GM12878 (cell line): Measurements from ENCODE around the gene PLEKHA7. TPM values are rescaled to one million over a fixed set of nuclear protein-coding genes. Genes with fewer than 3 reads are reported as not detected.

ENCODE experiments used
- ATAC-seq: fragments of 200-7000 bp; cut with Tn5 transposase; 3 replicates; pipeline ENCODE4 v1.9.1; 2020; ENCODE audit warnings: mild to moderate bottlenecking, moderate library complexity
- BruUV-seq: library from RNA; stranded (reverse); fragments of 400-500 nt; replicated peaks from 2 replicates; lab custom pipeline; 2021; lab: Mats Ljungman, UMichigan
- CTCF ChIA-PET: fragments of 300-600 bp; sonication (Branson Sonifier 250); formaldehyde crosslinking; extraction: SDS; loops from one replicate; lab custom pipeline; 2021; ENCODE audit warnings: inconsistent platforms; lab: Yijun Ruan, JAX
- POLR2A ChIA-PET: fragments of 350-600 bp; formaldehyde crosslinking; extraction: SDS; loops from one replicate; lab custom pipeline; 2021; ENCODE audit warnings: inconsistent platforms; lab: Charles Lee
- RAD21 ChIA-PET: fragments of 300-600 bp; sonication (Branson Sonifier 250); formaldehyde crosslinking; loops from one replicate; lab custom pipeline; 2023; ENCODE audit warnings: antibody characterized with exemption; ENCODE audit not compliant: unreplicated experiment; lab: Charles Lee
- SMC1A ChIA-PET: fragments of 300-600 bp; sonication (Branson Sonifier 250); formaldehyde crosslinking; loops from one replicate; lab custom pipeline; 2023; ENCODE audit not compliant: unreplicated experiment, uncharacterized antibody; lab: Charles Lee
- DNase-seq: peaks from one replicate; pipeline ENCODE4 v3.0.0-alpha.2; 2011; ENCODE audit warnings: low read depth, low spot score
- FAIRE-seq: peaks from 3 replicates; lab custom pipeline; 2011; peaks lifted over from hg19 to GRCh38; lab: Jason Lieb, UNC
- H2AFZ ChIP-seq: 2 replicates; pipeline ENCODE4 v1.6.0; 2011; ENCODE audit warnings: low read depth, low read length, control low read depth; ENCODE audit not compliant: control insufficient read depth
- H3K27ac ChIP-seq: 2 replicates; pipeline ENCODE4 v1.5.1; 2011; ENCODE audit warnings: control low read depth; ENCODE audit not compliant: control insufficient read depth, insufficient read depth
- H3K27me3 ChIP-seq, 2 experiments: replicated peaks in 1 of 2; 2 replicates each; pipeline versions ENCODE4 v1.6.0 to v1.6.1; 2011; ENCODE audit warnings: low read length in 1 of 2; ENCODE audit not compliant: control insufficient read depth in 2 of 2, insufficient read depth in 2 of 2
- H3K36me3 ChIP-seq, 2 experiments: 2 replicates each; pipeline ENCODE4 v1.5.1; 2011; ENCODE audit warnings: low read length in 1 of 2; ENCODE audit not compliant: control insufficient read depth in 2 of 2, insufficient read depth in 2 of 2
- H3K4me1 ChIP-seq: 2 replicates; pipeline ENCODE4 v1.6.1; 2011; ENCODE audit warnings: mild to moderate bottlenecking, low read length, moderate library complexity, mixed read lengths; ENCODE audit not compliant: control insufficient read depth, insufficient read depth
- H3K4me2 ChIP-seq: 2 replicates; pipeline ENCODE4 v1.6.0; 2011; ENCODE audit warnings: control low read depth; ENCODE audit not compliant: control insufficient read depth, insufficient read depth
- H3K4me3 ChIP-seq: fragments of 200-600 bp; sonication (generic); 2 replicates; pipeline ENCODE4 v1.5.1; 2016
- H3K79me2 ChIP-seq: 2 replicates; pipeline ENCODE4 v1.6.0; 2011; ENCODE audit warnings: low read length; ENCODE audit not compliant: control insufficient read depth, insufficient read depth
- H3K9ac ChIP-seq: 2 replicates; pipeline ENCODE4 v1.8.0; 2011; ENCODE audit warnings: low read length, control low read depth, mixed read lengths; ENCODE audit not compliant: control insufficient read depth, insufficient read depth
- H3K9me3 ChIP-seq: replicated peaks from 3 replicates; pipeline ENCODE4 v1.5.1; 2011; ENCODE audit warnings: mild to moderate bottlenecking, low read length; ENCODE audit not compliant: control insufficient read depth, insufficient read depth
- H4K20me1 ChIP-seq: 2 replicates; pipeline ENCODE4 v1.6.0; 2011; ENCODE audit not compliant: control insufficient read depth, insufficient read depth
- ASH2L ChIP-seq: fragments of 300-600, 200-600 bp; sonication (generic); IDR thresholded peaks from 2 replicates; pipeline ENCODE4 v1.6.1; 2017; ENCODE audit warnings: low read depth, mild to moderate bottlenecking, borderline replicate concordance
- EGR1 ChIP-seq, 2 experiments: IDR thresholded peaks; 1 replicate in 1 of 2; 2 replicates in 1 of 2; pipeline ENCODE4 v1.6.1; 2011 to 2012; ENCODE audit warnings: low read depth in 2 of 2, low read length in 2 of 2, borderline replicate concordance in 1 of 2, mild to moderate bottlenecking in 1 of 2, moderate library complexity in 1 of 2
- ETV6 ChIP-seq, 2 experiments: fragments of 450-650 bp in 1 of 2; IDR thresholded peaks in 1 of 2; conservative IDR thresholded peaks in 1 of 2; 2 replicates each; pipeline ENCODE4 v1.6.1; 2014; ENCODE audit warnings: antibody characterized with exemption in 1 of 2, borderline replicate concordance in 1 of 2, low read depth in 1 of 2, mild to moderate bottlenecking in 1 of 2, moderate library complexity in 1 of 2
- IKZF1 ChIP-seq: fragments of 450-650 bp; conservative IDR thresholded peaks from 2 replicates; pipeline ENCODE4 v1.6.1; 2017; ENCODE audit warnings: antibody characterized with exemption, mild to moderate bottlenecking
- PAX5 ChIP-seq: IDR thresholded peaks from 2 replicates; pipeline ENCODE4 v1.6.1; 2011; ENCODE audit warnings: low read depth, low read length, borderline replicate concordance
- RAD51 ChIP-seq: fragments of 450-650 bp; IDR thresholded peaks from 2 replicates; pipeline ENCODE4 v1.6.1; 2016; ENCODE audit warnings: moderate library complexity, mild to moderate bottlenecking, inconsistent platforms
- RFX5 ChIP-seq: IDR thresholded peaks from 2 replicates; pipeline ENCODE4 v1.6.1; 2011; ENCODE audit warnings: low read depth, low read length, improper control_type of control experiment
- SIX5 ChIP-seq: IDR thresholded peaks from 2 replicates; pipeline ENCODE4 v1.6.1; 2011; ENCODE audit warnings: mild to moderate bottlenecking, low read depth, low read length, moderate library complexity; ENCODE audit not compliant: severe bottlenecking
- YY1 ChIP-seq: IDR thresholded peaks from 2 replicates; pipeline ENCODE4 v1.6.1; 2011; ENCODE audit warnings: low read depth, mild to moderate bottlenecking, low read length
- ZBED1 ChIP-seq: IDR thresholded peaks from 2 replicates; pipeline ENCODE4 v1.6.1; 2016; ENCODE audit warnings: borderline replicate concordance
- ZBTB33 ChIP-seq: fragments of 450-650 bp; IDR thresholded peaks from 2 replicates; pipeline ENCODE4 v1.6.1; 2017; ENCODE audit warnings: mild to moderate bottlenecking
- WGBS: methylation state at CpG from one replicate; pipeline ENCODE4 v1.1.6; 2016; ENCODE audit warnings: low lambda C conversion rate; ENCODE audit not compliant: insufficient replicate concordance, insufficient coverage; ENCODE audit errors: missing lambda C conversion rate; 5-methylcytosine and 5-hydroxymethylcytosine counted together
- in situ Hi-C: fragments of 300-500 bp; cut with MboI; formaldehyde crosslinking; loops from 9 replicates; pipeline ENCODE4 v1.14.3; 2018; ENCODE audit warnings: mixed read lengths
- intact Hi-C: fragments of 100-400 bp; cut with micrococcal nuclease; formaldehyde crosslinking; loops from one replicate; pipeline ENCODE4 v1.14.2; 2022; ENCODE audit not compliant: unreplicated experiment
- polyA plus RNA-seq, 11 experiments: library from polyadenylated mRNA; depleted of rRNA in 4 of 11; unstranded in 6 of 11; stranded (reverse) in 5 of 11; fragments of >200 nt; fragmentation: Nextera tagmentation in 4 of 11; fragmentation: Illumina TruSeq in 1 of 11; extraction: Ambion mirVana in 4 of 11; extraction: Trizol in 1 of 11; gene quantifications; 1 replicate in 1 of 11; 2 replicates in 10 of 11; pipeline versions ENCODE4 v1.2.1 to v1.2.3, GENCODE V29; 2011 to 2016; ENCODE audit warnings: inconsistent platforms in 2 of 11, missing spikeins in 2 of 11, low read depth in 1 of 11
- total RNA-seq, 4 experiments: library from RNA; depleted of rRNA in 3 of 4; stranded (reverse); fragments of >200 nt in 3 of 4; fragmentation: Illumina TruSeq in 1 of 4; extraction: Trizol in 1 of 4; gene quantifications; 2 replicates each; pipeline versions ENCODE4 v1.2.1 to v1.2.3, GENCODE V29; 2013 to 2021
- TF ChIP-seq, protein P1 (sequence below): fragments of 450-650 bp; IDR thresholded peaks from 2 replicates; pipeline ENCODE4 v1.6.1; 2014; ENCODE audit warnings: mild to moderate bottlenecking

The PLEKHA7 gene
- total and polyA plus RNA-seq, 10 of the 15 experiments (the other 5 are each of a cell fraction or from before 2014, with no cell fraction given) = 0.45 to 5.3 (median 2.1) TPM

DNA sequence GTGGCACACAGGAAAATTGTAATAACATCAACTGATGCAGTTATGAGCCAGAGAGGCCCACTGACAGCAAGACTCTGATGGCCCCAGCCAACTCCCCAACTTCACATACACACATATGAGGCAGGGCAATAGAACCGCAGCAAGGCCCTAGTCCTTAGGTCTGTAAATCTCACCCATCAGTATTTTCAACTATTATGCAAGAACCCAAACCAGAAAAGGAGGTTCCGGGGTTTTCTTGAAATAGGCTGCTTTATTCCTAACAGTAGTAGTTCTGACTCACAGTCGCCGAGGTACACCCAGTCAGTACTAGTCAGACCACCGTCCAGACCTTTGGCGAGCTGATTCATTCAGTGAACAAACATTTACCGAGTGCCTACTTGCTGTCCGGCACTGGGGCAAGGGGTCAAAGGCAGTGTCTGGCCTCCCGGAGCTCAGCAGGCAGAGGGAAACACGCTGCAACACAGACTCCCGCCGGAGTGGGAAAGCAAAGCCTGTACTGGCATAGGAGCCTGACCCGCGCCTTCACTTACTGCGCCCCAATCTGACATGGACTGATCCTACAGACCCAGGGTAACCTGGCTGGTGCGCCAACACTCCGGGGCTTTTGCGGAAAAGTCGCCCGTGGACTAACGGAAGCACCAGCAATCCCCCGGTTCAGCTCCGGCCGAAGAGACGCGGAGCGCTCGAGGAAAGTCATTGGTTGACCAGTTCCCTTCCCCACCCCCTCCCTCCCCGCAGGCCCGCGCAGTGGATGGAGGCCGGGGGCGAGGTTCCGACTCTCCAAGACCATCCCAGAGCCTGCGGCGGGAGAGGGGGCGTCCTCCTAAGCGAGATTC lies 1.3 kb downstream of the PLEKHA7 start (continued):
- TF ChIP-seq ZBTB33 = no peak
- TF ChIP-seq EGR1 (IDR thresholded peaks at IDR 0.05; ENCODE audit: borderline replicate concordance in 1 of 2, low read depth in 2 of 2, low read length in 2 of 2) = no peak
- TF ChIP-seq SIX5 = no peak
- TF ChIP-seq PAX5 = no peak
- no peak for TF ChIP-seq ASH2L
- TF ChIP-seq, protein P1, sequence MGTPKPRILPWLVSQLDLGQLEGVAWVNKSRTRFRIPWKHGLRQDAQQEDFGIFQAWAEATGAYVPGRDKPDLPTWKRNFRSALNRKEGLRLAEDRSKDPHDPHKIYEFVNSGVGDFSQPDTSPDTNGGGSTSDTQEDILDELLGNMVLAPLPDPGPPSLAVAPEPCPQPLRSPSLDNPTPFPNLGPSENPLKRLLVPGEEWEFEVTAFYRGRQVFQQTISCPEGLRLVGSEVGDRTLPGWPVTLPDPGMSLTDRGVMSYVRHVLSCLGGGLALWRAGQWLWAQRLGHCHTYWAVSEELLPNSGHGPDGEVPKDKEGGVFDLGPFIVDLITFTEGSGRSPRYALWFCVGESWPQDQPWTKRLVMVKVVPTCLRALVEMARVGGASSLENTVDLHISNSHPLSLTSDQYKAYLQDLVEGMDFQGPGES = no peak
- TF ChIP-seq ETV6 (conservative IDR thresholded peaks at IDR 0.05 in 1 of 2, IDR thresholded peaks at IDR 0.05 in 1 of 2; ENCODE audit: borderline replicate concordance in 1 of 2, low read depth in 1 of 2) = no peak
- TF ChIP-seq YY1 = no peak

DNA sequence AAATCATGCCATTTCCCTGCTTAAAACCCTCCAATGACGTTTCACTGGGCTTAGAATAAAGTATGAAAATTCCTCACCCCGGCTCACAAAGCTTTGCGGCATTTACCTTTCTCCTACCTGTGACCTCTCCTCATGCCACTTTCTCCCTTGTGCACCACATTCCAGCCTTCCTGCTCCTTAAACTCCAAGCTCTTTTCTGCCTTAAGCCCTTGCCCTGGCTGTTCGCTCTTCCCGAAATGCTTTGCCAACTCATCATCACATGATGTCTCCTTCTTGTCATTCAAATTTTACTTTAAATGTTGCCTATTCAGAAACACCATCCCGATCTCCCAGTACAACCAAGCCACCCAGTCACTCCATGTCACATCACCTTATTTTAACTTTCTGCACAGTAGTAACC lies 2.0 kb downstream of the PLEKHA7 start:
- H3K4me3 ChIP-seq = no peak overlapping the region
- intact Hi-C loops = no loop called here
- 78% methylated on average over 6 of the region's 6 CpGs for WGBS
- RAD21 ChIA-PET = no interaction called here
- no peak for TF ChIP-seq IKZF1
- no peak for TF ChIP-seq RAD51
- no peak for TF ChIP-seq ZBED1
- TF ChIP-seq RFX5 = no peak
- no TSS peak for BruUV-seq
- no peaks in the 10 kb centered on the region for H3K79me2 ChIP-seq
- H3K4me1 ChIP-seq = no peaks in the 10 kb centered on the region
- SMC1A ChIA-PET = no interaction called here
- DNase-seq (no peak), ATAC-seq (no peak), FAIRE-seq (no peak)
- H3K27me3 ChIP-seq = peaks cover 7 to 15% of the 10 kb centered on the region in 2 experiments
- H3K27ac ChIP-seq = no peak overlapping the region
- POLR2A ChIA-PET = no interaction called here
- H4K20me1 ChIP-seq = no peaks in the 10 kb centered on the region
- no peak overlapping the region for H3K9ac ChIP-seq
- in situ Hi-C loops = no loop called here
- H3K4me2 ChIP-seq = no peak overlapping the region
- H3K9me3 ChIP-seq = no peaks in the 10 kb centered on the region
- CTCF ChIA-PET = interaction anchor here (1.0 to 1.1 kb wide), 2 partner anchors 15 to 26 kb away, joined by 3 to 4 read pairs; no protein-coding TSS in a partner anchor
- H2AFZ ChIP-seq = no peak overlapping the region
- no peaks in the 10 kb centered on the region for H3K36me3 ChIP-seq
